ENCODE data around the gene MAGOH. TPM values are rescaled to one million over a fixed set of nuclear protein-coding genes. Genes with fewer than 3 reads are reported as not detected.

The MAGOH gene
- total RNA-seq (10 to 100 TPM; 15.9 to 33.6 (median 26.4) TPM), polyA plus RNA-seq (100 to 1,000 TPM in 1 of 3 donors, 10 to 100 TPM in 2; 47.2 to 103 (median 59.2) TPM)
- long read RNA-seq, donor 1, partial matches to known transcripts, result 1 of 5 reads
- long read RNA-seq, donor 1, other reads (novel, unspliced or antisense), result 0 of 5 reads
- long read RNA-seq, donor 2, partial matches to known transcripts, result 0 of 5 reads
- long read RNA-seq, donor 2, other reads (novel, unspliced or antisense), result 1 of 5 reads

DNA sequence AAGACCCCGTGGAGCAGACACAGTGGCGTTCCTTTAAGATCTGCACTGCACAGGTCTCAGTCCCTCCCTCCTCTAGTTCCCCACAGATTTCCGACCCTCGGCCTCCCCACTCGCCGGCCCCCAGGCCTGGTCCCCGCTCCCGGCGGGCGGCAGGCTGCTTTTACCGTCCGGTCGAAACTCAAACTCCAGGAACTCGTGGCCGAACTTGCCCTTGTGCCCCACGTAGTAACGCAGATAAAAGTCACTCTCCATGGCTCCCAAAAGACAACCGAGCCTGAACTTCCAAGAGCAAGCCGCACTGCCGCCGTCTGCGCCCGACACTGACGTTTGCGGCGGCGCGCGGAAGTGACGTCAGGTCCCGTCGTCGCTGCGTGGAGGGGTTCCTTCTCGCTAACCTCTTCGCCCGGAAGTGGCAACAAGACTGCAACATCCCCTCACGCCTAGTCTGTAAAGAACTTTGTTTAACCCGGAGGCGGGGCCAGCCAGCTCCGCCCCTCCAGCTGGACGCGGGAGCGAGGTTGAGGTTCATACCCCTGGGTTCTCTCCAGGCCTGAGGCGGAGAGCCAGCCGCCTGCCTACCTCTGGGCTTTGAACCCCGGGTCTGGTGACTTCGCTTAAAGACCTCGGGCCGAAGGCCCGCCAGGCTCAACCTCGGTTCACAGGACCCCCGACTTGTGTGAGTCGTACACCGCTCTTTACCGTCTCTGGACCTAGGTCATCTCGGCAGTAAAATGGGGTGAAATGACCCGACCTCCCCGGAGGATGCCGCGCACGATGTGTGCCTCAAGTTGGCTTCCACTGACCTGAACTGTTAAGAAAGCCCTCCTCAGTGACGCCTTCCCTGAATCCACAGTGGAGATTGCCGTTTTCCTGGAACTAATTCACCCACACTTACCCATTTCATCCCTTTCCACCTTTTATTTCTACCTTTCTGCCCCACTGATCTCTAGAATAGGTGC, at the start of gene MAGOH:
TSS of gene MAGOH (minus strand) at position 322 of the 959 bp plus-strand sequence. CDS start at position 252, 70 bp downstream.
- H3K36me3 ChIP-seq (ENCODE audit: insufficient read depth in 1 of 2, low read depth in 1 of 2), result peaks cover 13 to 31% of the 10 kb centered on the region in 2 donors
- H3K27me3 ChIP-seq (ENCODE audit: insufficient read depth in 3 of 3, low read length in 2 of 3), result peaks cover 0 to 6% (median 0%) of the 10 kb centered on the region in 3 donors
- TF ChIP-seq, protein P1, sequence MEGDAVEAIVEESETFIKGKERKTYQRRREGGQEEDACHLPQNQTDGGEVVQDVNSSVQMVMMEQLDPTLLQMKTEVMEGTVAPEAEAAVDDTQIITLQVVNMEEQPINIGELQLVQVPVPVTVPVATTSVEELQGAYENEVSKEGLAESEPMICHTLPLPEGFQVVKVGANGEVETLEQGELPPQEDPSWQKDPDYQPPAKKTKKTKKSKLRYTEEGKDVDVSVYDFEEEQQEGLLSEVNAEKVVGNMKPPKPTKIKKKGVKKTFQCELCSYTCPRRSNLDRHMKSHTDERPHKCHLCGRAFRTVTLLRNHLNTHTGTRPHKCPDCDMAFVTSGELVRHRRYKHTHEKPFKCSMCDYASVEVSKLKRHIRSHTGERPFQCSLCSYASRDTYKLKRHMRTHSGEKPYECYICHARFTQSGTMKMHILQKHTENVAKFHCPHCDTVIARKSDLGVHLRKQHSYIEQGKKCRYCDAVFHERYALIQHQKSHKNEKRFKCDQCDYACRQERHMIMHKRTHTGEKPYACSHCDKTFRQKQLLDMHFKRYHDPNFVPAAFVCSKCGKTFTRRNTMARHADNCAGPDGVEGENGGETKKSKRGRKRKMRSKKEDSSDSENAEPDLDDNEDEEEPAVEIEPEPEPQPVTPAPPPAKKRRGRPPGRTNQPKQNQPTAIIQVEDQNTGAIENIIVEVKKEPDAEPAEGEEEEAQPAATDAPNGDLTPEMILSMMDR (IDR thresholded peaks at IDR 0.05), result no peak
- intact Hi-C loops (cut with DNase I), result loop anchor here (2.0 to 5.0 kb wide), 2 partner anchors 18 to 41 kb away; partner anchors contain the start of genes CZIB (in 2 of the 2) and CPT2 (in 1 of the 2)
- H3K4me1 ChIP-seq, result peaks cover 23% of the 10 kb centered on the region
- H3K4me3 ChIP-seq, result peak within 1 kb of the TSS; percentile 90
- 2 to 5% (median 5%) methylated on average over 64 of the region's 64 CpGs for WGBS, 3 donors
- DNase-seq (peak; percentile 93 to 96), ATAC-seq (peak; percentile 97 to 99 (median 98))
- H3K9me3 ChIP-seq, result no peaks in the 10 kb centered on the region
- H3K27ac ChIP-seq, result peak within 1 kb of the TSS; percentile 83

DNA sequence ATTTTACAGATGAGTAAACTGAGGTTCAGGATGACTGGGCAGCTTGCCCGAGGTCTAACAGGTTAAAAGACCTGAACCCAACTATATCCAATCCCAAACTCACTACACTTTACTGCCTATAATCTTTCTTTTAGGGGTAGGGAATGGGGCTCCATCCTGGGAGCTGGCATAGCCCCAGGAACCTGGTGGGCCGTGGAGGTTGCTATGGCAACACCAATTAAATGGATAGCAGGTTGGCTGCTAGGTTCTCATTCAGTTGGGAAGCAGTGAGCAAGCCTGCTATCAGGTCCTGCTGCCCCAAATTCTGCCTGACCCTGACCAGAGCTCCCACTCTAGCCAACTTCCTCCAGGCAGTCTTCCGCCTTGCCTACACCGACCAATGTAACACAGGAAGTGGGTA, 48.6 kb upstream of the MAGOH start:
- H3K9me3 ChIP-seq, result no peaks in the 10 kb centered on the region
- H3K4me1 ChIP-seq, result no peaks in the 10 kb centered on the region
- no peak overlapping the region for H3K4me3 ChIP-seq
- intact Hi-C loops (cut with DNase I), result no loop called here
- DNase-seq (no peak), ATAC-seq (no peak)
- no peak overlapping the region for H3K27ac ChIP-seq
- no peaks in the 10 kb centered on the region for H3K27me3 ChIP-seq (ENCODE audit: insufficient read depth in 3 of 3, low read length in 2 of 3)
- TF ChIP-seq, protein P1 (IDR thresholded peaks at IDR 0.05), result no peak
- WGBS, 3 donors, result 70 to 83% (median 75%) methylated on average over 4 of the region's 4 CpGs
- no peaks in the 10 kb centered on the region for H3K36me3 ChIP-seq (ENCODE audit: insufficient read depth in 1 of 2, low read depth in 1 of 2)

DNA sequence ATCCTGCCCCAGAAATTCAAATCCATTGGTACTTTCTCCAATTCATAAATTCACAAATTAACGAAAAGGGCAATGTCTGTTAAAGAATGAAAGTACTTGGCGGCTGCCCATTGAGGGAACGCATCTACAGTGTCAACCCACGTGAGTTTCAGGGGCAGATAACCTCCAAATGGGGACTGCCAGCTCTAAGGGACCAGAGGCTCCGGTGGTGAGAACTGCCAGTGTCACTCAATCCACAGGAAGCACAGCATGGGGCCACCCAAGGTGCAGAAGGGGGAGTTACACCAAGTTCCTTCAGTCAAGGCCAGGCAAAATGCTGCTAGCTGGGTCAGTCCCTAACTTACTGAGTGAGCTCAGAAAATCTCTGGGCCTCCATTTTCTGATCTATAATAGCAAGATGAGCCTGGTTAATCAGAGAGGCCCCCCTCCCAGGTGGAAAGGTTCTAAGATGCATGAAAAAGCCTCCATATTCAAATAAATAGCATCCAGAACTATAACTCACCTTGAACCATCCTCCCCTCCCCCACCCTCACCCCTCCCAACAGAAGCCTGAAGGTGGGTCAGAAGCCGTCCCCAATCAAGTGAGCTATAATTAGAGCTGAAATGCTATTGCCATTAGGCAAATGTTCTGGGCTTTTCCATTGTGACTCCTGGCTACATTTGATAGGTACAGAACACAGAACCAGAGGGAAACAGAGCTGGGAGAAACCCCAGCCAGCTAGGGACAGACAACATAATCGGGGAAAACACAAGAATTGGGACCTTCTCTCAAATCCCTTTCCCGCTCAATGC, 47.8 kb upstream of the MAGOH start:
- Histone ChIP-seq H3K36me3 (ENCODE audit: insufficient read depth in 1 of 2, low read depth in 1 of 2) (no peaks in the 10 kb centered on the region), H3K9me3 (no peaks in the 10 kb centered on the region), H3K27ac (no peak overlapping the region), H3K4me3 (no peak overlapping the region), H3K4me1 (no peaks in the 10 kb centered on the region), H3K27me3 (ENCODE audit: insufficient read depth in 3 of 3, low read length in 2 of 3) (no peaks in the 10 kb centered on the region)
- TF ChIP-seq, protein P1 (IDR thresholded peaks at IDR 0.05), result no peak
- no peak for ATAC-seq
- WGBS, 3 donors, result 74 to 78% (median 74%) methylated on average over 8 of the region's 8 CpGs
- intact Hi-C loops (cut with DNase I), result no loop called here
- no peak for DNase-seq

DNA sequence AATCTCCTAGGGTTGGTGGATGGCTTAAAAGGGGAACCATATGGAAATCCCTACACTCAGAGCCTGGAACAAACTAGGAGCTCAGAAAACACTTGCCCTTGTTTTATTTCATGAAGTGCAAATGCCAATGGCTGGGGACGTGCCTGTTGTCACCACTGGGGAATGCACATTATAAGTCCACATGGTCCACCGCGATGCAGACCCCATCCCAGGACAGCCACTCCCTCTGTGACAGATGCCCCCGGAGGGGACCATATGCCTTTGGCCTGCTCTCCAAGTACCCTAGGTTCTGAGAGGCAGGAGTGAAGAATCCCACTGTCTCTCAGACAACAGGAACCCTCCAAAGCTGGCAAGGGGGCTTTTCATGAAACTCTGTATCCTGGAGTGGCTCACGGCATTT, 47.2 kb upstream of the MAGOH start:
- ATAC-seq, result no peak
- no peak overlapping the region for H3K27ac ChIP-seq
- DNase-seq, result no peak
- H3K9me3 ChIP-seq, result no peaks in the 10 kb centered on the region
- no peaks in the 10 kb centered on the region for H3K27me3 ChIP-seq (ENCODE audit: insufficient read depth in 3 of 3, low read length in 2 of 3)
- intact Hi-C loops (cut with DNase I), result no loop called here
- H3K4me3 ChIP-seq, result no peak overlapping the region
- no peaks in the 10 kb centered on the region for H3K36me3 ChIP-seq (ENCODE audit: insufficient read depth in 1 of 2, low read depth in 1 of 2)
- 72 to 78% (median 76%) methylated on average over 5 of the region's 5 CpGs for WGBS, 3 donors
- no peaks in the 10 kb centered on the region for H3K4me1 ChIP-seq
- TF ChIP-seq, protein P1 (IDR thresholded peaks at IDR 0.05), result no peak
